Hepatocyte (in vitro differentiated cells): ENCODE data around the gene CUX1.

Source experiments
- CTCF ChIP-seq: fragments of 200-600 bp; sonication (generic); IDR thresholded peaks from 2 replicates; pipeline ENCODE4 v1.5.1; 2016; ENCODE audit warnings: antibody characterized with exemption, mild to moderate bottlenecking; ENCODE audit not compliant: poor library complexity
- EZH2 ChIP-seq: fragments of 200-600 bp; sonication (generic); IDR thresholded peaks from 2 replicates; pipeline ENCODE4 v1.6.1; 2016; ENCODE audit warnings: antibody characterized with exemption, mild to moderate bottlenecking, borderline replicate concordance
- EZH2phosphoT487 ChIP-seq: fragments of 200-600 bp; sonication (generic); IDR thresholded peaks from one replicate; pipeline ENCODE4 v1.6.1; 2018; ENCODE audit warnings: antibody characterized with exemption, mild to moderate bottlenecking, low read depth, moderate library complexity; ENCODE audit not compliant: unreplicated experiment, severe bottlenecking

DNA sequence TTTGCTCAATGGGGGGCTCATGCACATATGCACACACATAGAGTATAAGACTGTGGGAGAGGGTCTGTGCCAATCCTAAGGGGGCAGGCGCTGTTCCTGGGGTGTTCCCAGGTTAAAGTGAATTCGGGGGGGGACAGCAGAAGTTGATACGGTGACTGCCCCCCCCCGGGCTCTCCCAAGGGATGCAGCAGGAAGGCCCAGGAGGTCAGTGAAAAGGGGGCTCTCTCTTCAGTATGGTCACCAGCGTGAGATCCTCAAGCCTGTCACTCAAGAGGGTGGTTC lies 506.4 kb downstream of the CUX1 start:
- TF ChIP-seq EZH2 = no peak
- no peak for TF ChIP-seq CTCF
- TF ChIP-seq EZH2phosphoT487 = no peak
